Measurements from ENCODE around the gene KIF23. TPM values are rescaled to one million over a fixed set of nuclear protein-coding genes. Genes with fewer than 3 reads are reported as not detected.

KIF23 gene
- total RNA-seq, 4 donors from 2014 or later = 2.7 to 8.5 (median 6.9) TPM

DNA sequence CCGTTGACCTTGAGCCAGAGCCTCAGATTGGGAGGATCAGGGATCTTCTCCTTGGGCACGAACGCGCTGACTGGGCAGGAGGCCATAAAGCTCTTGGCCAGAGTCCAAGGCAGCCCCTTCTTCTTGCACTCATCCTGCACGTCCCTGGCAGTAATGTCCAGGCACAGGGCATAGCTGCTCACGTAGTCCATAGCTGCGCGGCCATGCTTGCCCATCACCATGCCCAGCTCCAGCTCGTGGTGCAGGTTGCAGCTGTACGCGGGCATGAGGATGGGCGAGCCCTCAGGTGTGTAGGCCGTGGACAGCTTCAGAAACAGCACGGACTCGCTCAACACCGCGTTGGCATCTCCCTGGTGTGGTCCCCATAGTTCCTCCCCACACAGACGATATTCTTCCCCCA, 20.5 kb downstream of the KIF23 start:
- WGBS = 98% methylated on average over 14 of the region's 18 CpGs

DNA sequence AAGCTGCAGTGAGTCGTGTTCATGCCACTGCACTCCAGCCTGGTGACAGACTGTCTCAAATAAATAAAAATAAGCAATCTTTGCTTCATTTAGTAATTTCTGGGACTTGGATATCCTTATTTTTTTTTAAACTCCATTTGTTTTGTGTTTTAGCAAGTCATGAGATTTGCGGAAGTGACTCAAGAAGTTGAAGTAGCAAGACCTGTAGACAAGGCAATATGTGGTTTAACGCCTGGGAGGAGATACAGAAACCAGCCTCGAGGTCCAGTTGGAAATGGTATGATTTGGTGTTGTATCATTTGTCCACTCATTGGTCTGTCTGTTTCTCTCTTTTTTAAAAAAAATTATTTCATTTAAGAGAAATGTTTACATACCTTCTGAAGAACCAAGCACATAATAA, 21.8 kb downstream of the KIF23 start:
- no peak for DNase-seq (ENCODE audit: low spot score in 2 of 2)
- Histone ChIP-seq H3K36me3 (no peaks in the 10 kb centered on the region), H3K27me3 (no peaks in the 10 kb centered on the region), H3K27ac (no peak overlapping the region), H3K4me1 (no peaks in the 10 kb centered on the region), H3K9me3 (no peaks in the 10 kb centered on the region), H3K4me3 (no peak overlapping the region)
- 96% methylated on average over 4 of the region's 4 CpGs for WGBS
- no peak for TF ChIP-seq POLR2A (IDR thresholded peaks at IDR 0.05)

More for the DNA sequence above, 20.5 kb downstream of the KIF23 start:
- no peaks in the 10 kb centered on the region for H3K27me3 ChIP-seq
- H3K4me3 ChIP-seq = no peak overlapping the region
- no peaks in the 10 kb centered on the region for H3K9me3 ChIP-seq
- TF ChIP-seq, protein P1, sequence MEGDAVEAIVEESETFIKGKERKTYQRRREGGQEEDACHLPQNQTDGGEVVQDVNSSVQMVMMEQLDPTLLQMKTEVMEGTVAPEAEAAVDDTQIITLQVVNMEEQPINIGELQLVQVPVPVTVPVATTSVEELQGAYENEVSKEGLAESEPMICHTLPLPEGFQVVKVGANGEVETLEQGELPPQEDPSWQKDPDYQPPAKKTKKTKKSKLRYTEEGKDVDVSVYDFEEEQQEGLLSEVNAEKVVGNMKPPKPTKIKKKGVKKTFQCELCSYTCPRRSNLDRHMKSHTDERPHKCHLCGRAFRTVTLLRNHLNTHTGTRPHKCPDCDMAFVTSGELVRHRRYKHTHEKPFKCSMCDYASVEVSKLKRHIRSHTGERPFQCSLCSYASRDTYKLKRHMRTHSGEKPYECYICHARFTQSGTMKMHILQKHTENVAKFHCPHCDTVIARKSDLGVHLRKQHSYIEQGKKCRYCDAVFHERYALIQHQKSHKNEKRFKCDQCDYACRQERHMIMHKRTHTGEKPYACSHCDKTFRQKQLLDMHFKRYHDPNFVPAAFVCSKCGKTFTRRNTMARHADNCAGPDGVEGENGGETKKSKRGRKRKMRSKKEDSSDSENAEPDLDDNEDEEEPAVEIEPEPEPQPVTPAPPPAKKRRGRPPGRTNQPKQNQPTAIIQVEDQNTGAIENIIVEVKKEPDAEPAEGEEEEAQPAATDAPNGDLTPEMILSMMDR (IDR thresholded peaks at IDR 0.05) = no peak
- TF ChIP-seq POLR2AphosphoS5 (IDR thresholded peaks at IDR 0.05) (no peak), POLR2A (IDR thresholded peaks at IDR 0.05) (no peak), EP300 (IDR thresholded peaks at IDR 0.05) (no peak)
- H3K27ac ChIP-seq = no peak overlapping the region
- DNase-seq (ENCODE audit: low spot score in 2 of 2) = no peak
- no peaks in the 10 kb centered on the region for H3K36me3 ChIP-seq
- no peaks in the 10 kb centered on the region for H3K4me1 ChIP-seq

- DNase-seq (ENCODE audit: low spot score in 2 of 2) = no peak
- Histone ChIP-seq H3K4me1 (no peaks in the 10 kb centered on the region), H3K9me3 (no peaks in the 10 kb centered on the region), H3K27me3 (no peaks in the 10 kb centered on the region), H3K4me3 (no peak overlapping the region), H3K36me3 (no peaks in the 10 kb centered on the region), H3K27ac (no peak overlapping the region)
- WGBS = 99% methylated on average over 4 of the region's 4 CpGs
- TF ChIP-seq POLR2AphosphoS5 (IDR thresholded peaks at IDR 0.05) (no peak), EP300 (IDR thresholded peaks at IDR 0.05) (no peak), POLR2A (IDR thresholded peaks at IDR 0.05) (no peak)
- TF ChIP-seq, protein P1 (IDR thresholded peaks at IDR 0.05) = no peak
Observed at GRCh38 chr15:69436951-69437350, 22.8 kb downstream of the KIF23 start.

DNA sequence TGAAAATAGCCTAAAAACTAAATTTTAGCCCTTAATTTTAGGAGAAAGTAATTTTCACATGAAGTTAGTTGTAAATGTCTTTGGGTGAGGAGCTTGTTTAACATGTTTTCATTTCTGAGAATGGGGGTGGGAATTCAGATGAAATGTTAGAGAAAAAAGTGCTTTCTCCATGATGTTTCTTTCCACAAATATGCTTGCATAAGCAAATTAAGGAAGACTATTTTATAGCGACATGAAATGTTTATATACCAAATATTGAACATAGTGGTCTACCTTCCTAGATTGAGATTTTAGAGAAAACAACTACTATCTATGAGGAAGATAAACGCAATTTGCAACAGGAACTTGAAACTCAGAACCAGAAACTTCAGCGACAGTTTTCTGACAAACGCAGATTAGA, 25.5 kb downstream of the KIF23 start:
- 82% methylated on average over 4 of the region's 4 CpGs for WGBS
- H3K4me3 ChIP-seq = no peak overlapping the region

DNA sequence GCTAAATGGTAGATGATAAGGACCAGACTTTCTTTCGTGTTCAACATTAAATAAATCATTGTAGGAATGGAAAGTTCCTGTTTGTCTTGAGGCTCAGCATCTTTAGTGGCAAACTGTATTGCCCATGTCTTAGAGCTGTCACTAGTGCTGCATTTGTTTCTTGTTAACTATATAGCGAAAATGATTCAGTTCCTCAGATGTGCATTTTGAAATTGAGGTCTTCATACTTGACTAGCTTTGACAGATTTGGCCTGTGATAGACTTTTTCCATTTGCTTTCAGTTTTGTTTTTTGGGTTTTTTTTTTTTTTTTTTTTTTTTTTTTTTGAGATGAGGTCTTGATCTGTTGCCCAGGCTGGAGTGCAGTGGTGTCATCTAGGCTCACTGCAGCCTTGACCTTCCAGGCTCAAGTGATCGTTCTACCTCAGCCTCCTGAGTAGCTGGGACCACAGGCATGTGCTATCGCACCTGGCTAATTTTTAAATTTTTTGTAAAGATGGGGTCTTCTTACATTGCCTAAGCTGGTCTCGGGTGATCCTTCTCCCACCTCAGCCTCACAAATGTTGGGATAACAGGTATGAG, 29.0 kb downstream of the KIF23 start:
- Histone ChIP-seq H3K27ac (no peak overlapping the region), H3K27me3 (no peaks in the 10 kb centered on the region), H3K4me1 (no peaks in the 10 kb centered on the region), H3K4me3 (no peak overlapping the region), H3K36me3 (no peaks in the 10 kb centered on the region), H3K9me3 (no peaks in the 10 kb centered on the region)
- WGBS = 89% methylated on average over 5 of the region's 5 CpGs
- TF ChIP-seq POLR2AphosphoS5 (IDR thresholded peaks at IDR 0.05) (no peak), EP300 (IDR thresholded peaks at IDR 0.05) (no peak), POLR2A (IDR thresholded peaks at IDR 0.05) (no peak)
- TF ChIP-seq, protein P1 (IDR thresholded peaks at IDR 0.05) = no peak
- no peak for DNase-seq (ENCODE audit: low spot score in 2 of 2)

More for the DNA sequence above, 25.5 kb downstream of the KIF23 start:
- Histone ChIP-seq H3K27ac (no peak overlapping the region), H3K36me3 (no peaks in the 10 kb centered on the region), H3K4me1 (no peaks in the 10 kb centered on the region), H3K27me3 (no peaks in the 10 kb centered on the region), H3K9me3 (no peaks in the 10 kb centered on the region)
- no peak for DNase-seq (ENCODE audit: low spot score in 2 of 2)
- TF ChIP-seq, protein P1 (IDR thresholded peaks at IDR 0.05) = no peak
- TF ChIP-seq POLR2AphosphoS5 (IDR thresholded peaks at IDR 0.05) = no peak
- TF ChIP-seq POLR2A (IDR thresholded peaks at IDR 0.05) = no peak
- no peak for TF ChIP-seq EP300 (IDR thresholded peaks at IDR 0.05)

DNA sequence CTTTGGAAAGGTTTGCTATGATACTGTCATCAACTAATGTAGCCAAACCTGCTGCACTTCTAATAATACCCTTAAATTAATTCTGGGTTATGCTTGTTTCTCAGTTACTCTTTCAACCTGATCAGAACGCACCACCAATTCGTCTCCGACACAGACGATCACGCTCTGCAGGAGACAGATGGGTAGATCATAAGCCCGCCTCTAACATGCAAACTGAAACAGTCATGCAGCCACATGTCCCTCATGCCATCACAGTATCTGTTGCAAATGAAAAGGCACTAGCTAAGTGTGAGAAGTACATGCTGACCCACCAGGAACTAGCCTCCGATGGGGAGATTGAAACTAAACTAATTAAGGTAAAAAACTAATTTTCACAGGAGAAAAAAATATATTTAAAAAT, 30.5 kb downstream of the KIF23 start:
- H3K4me3 ChIP-seq = no peak overlapping the region
- no peaks in the 10 kb centered on the region for H3K36me3 ChIP-seq
- no peak overlapping the region for H3K27ac ChIP-seq
- no peak for TF ChIP-seq EP300 (IDR thresholded peaks at IDR 0.05)
- no peak for TF ChIP-seq POLR2A (IDR thresholded peaks at IDR 0.05)
- TF ChIP-seq POLR2AphosphoS5 (IDR thresholded peaks at IDR 0.05) = no peak
- TF ChIP-seq, protein P1 (IDR thresholded peaks at IDR 0.05) = no peak
- H3K4me1 ChIP-seq = no peaks in the 10 kb centered on the region
- no peaks in the 10 kb centered on the region for H3K9me3 ChIP-seq
- no peaks in the 10 kb centered on the region for H3K27me3 ChIP-seq
- WGBS = 92% methylated on average over 7 of the region's 7 CpGs
- DNase-seq (ENCODE audit: low spot score in 2 of 2) = no peak
